HepG2 (cell line): ENCODE measurements around the gene GPR61. TPM values are rescaled to one million over a fixed set of nuclear protein-coding genes. Genes with fewer than 3 reads are reported as not detected.
A peak's percentile ranks its signal among the peaks of the same experiment; 100 is the strongest.

ENCODE experiments used
- ATF4 ChIP-seq, 2 experiments: fragments of 450-650 bp in 1 of 2; sonication (generic) in 1 of 2; formaldehyde crosslinking; IDR thresholded peaks; 2 replicates each; pipeline versions ENCODE4 v1.5.0 to v1.8.0; 2020 to 2022; ENCODE audit warnings: mild to moderate bottlenecking in 1 of 2, missing genetic modification reagents in 1 of 2
- CCDC6 ChIP-seq: sonication (generic); formaldehyde crosslinking; IDR thresholded peaks from 2 replicates; pipeline ENCODE4 v1.8.1; 2022; ENCODE audit warnings: mild to moderate bottlenecking, missing genetic modification reagents, moderate library complexity
- ESRRA ChIP-seq: sonication (generic); formaldehyde crosslinking; IDR thresholded peaks from 2 replicates; pipeline ENCODE4 v1.5.1; 2020; ENCODE audit warnings: mild to moderate bottlenecking, low read depth, missing genetic modification reagents
- KAT8 ChIP-seq: IDR thresholded peaks from 2 replicates; pipeline ENCODE4 v1.6.1; 2016; ENCODE audit warnings: missing genetic modification reagents, missing compliant biosample characterization
- LCORL ChIP-seq, 2 experiments: fragments of 450-650 bp in 1 of 2; sonication (generic) in 1 of 2; formaldehyde crosslinking in 1 of 2; IDR thresholded peaks; 2 replicates each; pipeline versions ENCODE4 v1.5.0 to v1.6.1; 2017 to 2020; ENCODE audit warnings: antibody characterized with exemption in 1 of 2, missing genetic modification reagents in 1 of 2
- MTERF4 ChIP-seq: sonication (generic); formaldehyde crosslinking; IDR thresholded peaks from 2 replicates; pipeline ENCODE4 v1.8.0; 2023; ENCODE audit warnings: mild to moderate bottlenecking, missing genetic modification reagents
- MTF1 ChIP-seq: sonication (generic); formaldehyde crosslinking; IDR thresholded peaks from 2 replicates; pipeline ENCODE4 v1.5.0; 2020; ENCODE audit warnings: missing genetic modification reagents
- NR0B2 ChIP-seq: sonication (generic); formaldehyde crosslinking; IDR thresholded peaks from 2 replicates; pipeline ENCODE4 v1.4.0; 2020; ENCODE audit warnings: mild to moderate bottlenecking, missing genetic modification reagents
- NR2C2 ChIP-seq: sonication (generic); formaldehyde crosslinking; IDR thresholded peaks from 2 replicates; pipeline ENCODE4 v1.4.0; 2020; ENCODE audit warnings: missing genetic modification reagents, mild to moderate bottlenecking, moderate library complexity, borderline replicate concordance
- POLR2A ChIP-seq, 2 experiments: IDR thresholded peaks; 2 replicates each; pipeline ENCODE4 v1.6.1; 2011; ENCODE audit warnings: low read depth in 2 of 2, low read length in 2 of 2, mild to moderate bottlenecking in 1 of 2, moderate library complexity in 1 of 2; ENCODE audit not compliant: insufficient read depth in 1 of 2
- STAT5B ChIP-seq: sonication (generic); formaldehyde crosslinking; IDR thresholded peaks from 2 replicates; pipeline ENCODE4 v1.4.0; 2020; ENCODE audit warnings: missing genetic modification reagents
- ZKSCAN5 ChIP-seq: sonication (generic); formaldehyde crosslinking; IDR thresholded peaks from 2 replicates; pipeline ENCODE4 v1.5.1; 2020; ENCODE audit warnings: mild to moderate bottlenecking, missing genetic modification reagents
- ZNF589 ChIP-seq: sonication (generic); formaldehyde crosslinking; conservative IDR thresholded peaks from 2 replicates; pipeline ENCODE4 v1.8.0; 2022; ENCODE audit warnings: mild to moderate bottlenecking, moderate library complexity, missing genetic modification reagents
- ZNF770 ChIP-seq: sonication (generic); formaldehyde crosslinking; IDR thresholded peaks from 2 replicates; pipeline ENCODE4 v1.5.0; 2020; ENCODE audit warnings: mild to moderate bottlenecking, missing genetic modification reagents
- ZNF788 ChIP-seq: sonication (generic); formaldehyde crosslinking; IDR thresholded peaks from 2 replicates; pipeline ENCODE4 v1.5.0; 2020; ENCODE audit warnings: mild to moderate bottlenecking, missing genetic modification reagents, borderline replicate concordance
- ZSCAN25 ChIP-seq: sonication (generic); formaldehyde crosslinking; IDR thresholded peaks from 2 replicates; pipeline ENCODE4 v1.8.0; 2022; ENCODE audit warnings: mild to moderate bottlenecking, missing genetic modification reagents
- polyA plus RNA-seq, 8 experiments: library from polyadenylated mRNA; depleted of rRNA in 3 of 8; stranded (reverse) in 7 of 8; unstranded in 1 of 8; fragments of >200 nt; fragmentation: Illumina TruSeq in 4 of 8; extraction: Trizol in 4 of 8; gene quantifications; 2 replicates each; pipeline versions ENCODE4 v1.2.1 to v1.2.3, GENCODE V29; 2011 to 2016; ENCODE audit warnings: low read depth in 4 of 8, missing spikeins in 1 of 8, mixed read lengths in 1 of 8; ENCODE audit not compliant: insufficient read depth in 1 of 8
- total RNA-seq, 5 experiments: library from RNA; depleted of rRNA; stranded (reverse); fragments of >200 nt; fragmentation: Illumina TruSeq; extraction: Trizol; gene quantifications; 2 replicates each; pipeline ENCODE4 v1.2.3, GENCODE V29; 2016; ENCODE audit warnings: low read depth in 1 of 5
- TF ChIP-seq, protein P1 (sequence below): sonication (generic); formaldehyde crosslinking; IDR thresholded peaks from 2 replicates; pipeline ENCODE4 v1.4.0; 2020; ENCODE audit warnings: missing genetic modification reagents
- TF ChIP-seq, protein P2 (sequence below): sonication (generic); formaldehyde crosslinking; IDR thresholded peaks from 2 replicates; pipeline ENCODE4 v1.4.0; 2020; ENCODE audit warnings: missing genetic modification reagents, borderline replicate concordance

The GPR61 gene
- total and polyA plus RNA-seq, 2 of the 13 experiments (the other 11 are each of a cell fraction or from before 2014, with no cell fraction given) = not detected

DNA sequence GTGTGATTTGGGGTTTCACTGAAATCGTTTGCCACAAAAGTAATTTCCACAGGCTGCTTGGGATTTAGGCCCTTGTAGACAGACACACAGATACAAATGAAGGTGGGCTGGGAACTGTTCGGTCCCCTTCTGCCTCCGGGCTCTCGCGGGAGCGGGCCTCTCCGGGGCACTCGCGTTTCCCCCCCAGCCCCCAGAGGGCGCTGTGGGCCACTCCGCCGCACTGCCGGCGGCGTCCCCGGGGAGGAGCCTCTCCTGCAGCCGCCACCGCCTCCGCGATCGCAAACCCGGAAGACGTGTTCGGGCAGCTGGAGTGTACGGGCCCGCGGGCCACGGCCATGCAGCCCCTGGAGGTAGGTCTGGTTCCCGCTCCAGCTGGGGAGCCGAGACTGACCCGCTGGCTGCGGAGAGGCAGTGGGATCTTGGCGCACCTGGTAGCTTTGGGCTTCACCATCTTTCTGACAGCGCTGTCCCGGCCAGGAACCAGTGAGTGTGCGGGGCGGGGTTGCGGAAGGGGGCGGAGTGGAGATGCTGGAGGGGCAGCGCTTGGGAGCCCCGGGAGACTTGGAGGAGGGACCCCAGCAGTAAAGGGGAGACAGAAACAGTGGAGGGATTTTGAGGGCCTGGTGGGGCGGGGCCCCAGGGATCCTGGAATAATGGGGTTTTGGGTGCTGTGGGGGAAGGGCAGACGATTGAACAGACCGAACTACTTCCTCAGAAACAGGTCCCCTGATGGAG lies 45.7 kb upstream of the GPR61 start, which contains the start of gene CYB561D1 (continued):
- no peak for TF ChIP-seq MTF1 (CRISPR knock-in tag)
- TF ChIP-seq ZSCAN25 = no peak; the same call in 1 of the 2 replicates
- TF ChIP-seq ATF4 (CRISPR knock-in tag; IDR thresholded peaks at IDR 0.05) = peak in 1 of 2 experiments; percentile 50; a peak in 1 of 4 replicates
- TF ChIP-seq MTERF4 = peak; percentile 88
- TF ChIP-seq, protein P1, sequence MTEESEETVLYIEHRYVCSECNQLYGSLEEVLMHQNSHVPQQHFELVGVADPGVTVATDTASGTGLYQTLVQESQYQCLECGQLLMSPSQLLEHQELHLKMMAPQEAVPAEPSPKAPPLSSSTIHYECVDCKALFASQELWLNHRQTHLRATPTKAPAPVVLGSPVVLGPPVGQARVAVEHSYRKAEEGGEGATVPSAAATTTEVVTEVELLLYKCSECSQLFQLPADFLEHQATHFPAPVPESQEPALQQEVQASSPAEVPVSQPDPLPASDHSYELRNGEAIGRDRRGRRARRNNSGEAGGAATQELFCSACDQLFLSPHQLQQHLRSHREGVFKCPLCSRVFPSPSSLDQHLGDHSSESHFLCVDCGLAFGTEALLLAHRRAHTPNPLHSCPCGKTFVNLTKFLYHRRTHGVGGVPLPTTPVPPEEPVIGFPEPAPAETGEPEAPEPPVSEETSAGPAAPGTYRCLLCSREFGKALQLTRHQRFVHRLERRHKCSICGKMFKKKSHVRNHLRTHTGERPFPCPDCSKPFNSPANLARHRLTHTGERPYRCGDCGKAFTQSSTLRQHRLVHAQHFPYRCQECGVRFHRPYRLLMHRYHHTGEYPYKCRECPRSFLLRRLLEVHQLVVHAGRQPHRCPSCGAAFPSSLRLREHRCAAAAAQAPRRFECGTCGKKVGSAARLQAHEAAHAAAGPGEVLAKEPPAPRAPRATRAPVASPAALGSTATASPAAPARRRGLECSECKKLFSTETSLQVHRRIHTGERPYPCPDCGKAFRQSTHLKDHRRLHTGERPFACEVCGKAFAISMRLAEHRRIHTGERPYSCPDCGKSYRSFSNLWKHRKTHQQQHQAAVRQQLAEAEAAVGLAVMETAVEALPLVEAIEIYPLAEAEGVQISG = peak; percentile 99
- no peak for TF ChIP-seq LCORL (IDR thresholded peaks at IDR 0.05)
- peak; percentile 64 for TF ChIP-seq LCORL (CRISPR knock-in tag; IDR thresholded peaks at IDR 0.05)
- no peak for TF ChIP-seq STAT5B
- no peak; the same call in 1 of the 2 replicates for TF ChIP-seq NR2C2 (CRISPR knock-in tag)
- TF ChIP-seq, protein P2, sequence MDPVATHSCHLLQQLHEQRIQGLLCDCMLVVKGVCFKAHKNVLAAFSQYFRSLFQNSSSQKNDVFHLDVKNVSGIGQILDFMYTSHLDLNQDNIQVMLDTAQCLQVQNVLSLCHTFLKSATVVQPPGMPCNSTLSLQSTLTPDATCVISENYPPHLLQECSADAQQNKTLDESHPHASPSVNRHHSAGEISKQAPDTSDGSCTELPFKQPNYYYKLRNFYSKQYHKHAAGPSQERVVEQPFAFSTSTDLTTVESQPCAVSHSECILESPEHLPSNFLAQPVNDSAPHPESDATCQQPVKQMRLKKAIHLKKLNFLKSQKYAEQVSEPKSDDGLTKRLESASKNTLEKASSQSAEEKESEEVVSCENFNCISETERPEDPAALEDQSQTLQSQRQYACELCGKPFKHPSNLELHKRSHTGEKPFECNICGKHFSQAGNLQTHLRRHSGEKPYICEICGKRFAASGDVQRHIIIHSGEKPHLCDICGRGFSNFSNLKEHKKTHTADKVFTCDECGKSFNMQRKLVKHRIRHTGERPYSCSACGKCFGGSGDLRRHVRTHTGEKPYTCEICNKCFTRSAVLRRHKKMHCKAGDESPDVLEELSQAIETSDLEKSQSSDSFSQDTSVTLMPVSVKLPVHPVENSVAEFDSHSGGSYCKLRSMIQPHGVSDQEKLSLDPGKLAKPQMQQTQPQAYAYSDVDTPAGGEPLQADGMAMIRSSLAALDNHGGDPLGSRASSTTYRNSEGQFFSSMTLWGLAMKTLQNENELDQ = no peak
- TF ChIP-seq ZKSCAN5 (CRISPR knock-in tag) = peak; percentile 65; the same call in 1 of the 2 replicates
- TF ChIP-seq ZNF770 (CRISPR knock-in tag) = peak; percentile 58; the same call in 1 of the 2 replicates
- TF ChIP-seq POLR2A (IDR thresholded peaks at IDR 0.05; ENCODE audit: insufficient read depth in 1 of 2, low read depth in 2 of 2, low read length in 2 of 2) = peak; percentile 61 to 87; a peak in 3 of 4 replicates
- TF ChIP-seq KAT8 (CRISPR knock-in tag) = peak; percentile 95
- TF ChIP-seq NR0B2 (CRISPR knock-in tag) = peak; percentile 59; the same call in 1 of the 2 replicates
- 0 out of 2 replicates have a peak, but pooled peaks have one; percentile 58 for TF ChIP-seq ESRRA (CRISPR knock-in tag)
- TF ChIP-seq ZNF589 = no peak
- 0 out of 2 replicates have a peak, but pooled peaks have one; percentile 41 for TF ChIP-seq ZNF788 (CRISPR knock-in tag)
- 0 out of 2 replicates have a peak, but pooled peaks have one; percentile 65 for TF ChIP-seq CCDC6
